Measurements from ENCODE around the gene SAT1. TPM values are rescaled to one million over a fixed set of nuclear protein-coding genes. Genes with fewer than 3 reads are reported as not detected.

SAT1 gene
- total and polyA plus RNA-seq, 10 of the 15 experiments (the other 5 are each of a cell fraction or from before 2014, with no cell fraction given): 42.2 to 234 (median 60.4) TPM

GRCh38 chrX:23766650-23767551 lies 16.1 kb upstream of the SAT1 start:
- FAIRE-seq: no peak
- intact Hi-C loops (cut with micrococcal nuclease; ENCODE audit: unreplicated experiment): no loop called here
- TF ChIP-seq IKZF1 (conservative IDR thresholded peaks at IDR 0.05) (no peak), RB1 (IDR thresholded peaks at IDR 0.05; ENCODE audit: borderline replicate concordance) (no peak), IRF5 (IDR thresholded peaks at IDR 0.05; ENCODE audit: borderline replicate concordance) (no peak), ASH2L (IDR thresholded peaks at IDR 0.05; ENCODE audit: borderline replicate concordance, low read depth) (no peak), JUND (IDR thresholded peaks at IDR 0.05; ENCODE audit: low read depth, low read length) (no peak), POU2F2 (IDR thresholded peaks at IDR 0.05; ENCODE audit: borderline replicate concordance, low read depth, low read length) (no peak), FOXK2 (IDR thresholded peaks at IDR 0.05) (no peak), NFYB (IDR thresholded peaks at IDR 0.05; ENCODE audit: insufficient read depth, low read depth, low read length) (no peak), BHLHE40 (IDR thresholded peaks at IDR 0.05; ENCODE audit: borderline replicate concordance in 1 of 2, low read depth in 2 of 2, low read length in 1 of 2) (no peak), KLF5 (IDR thresholded peaks at IDR 0.05; ENCODE audit: partially characterized antibody) (no peak), SP1 (IDR thresholded peaks at IDR 0.05; ENCODE audit: low read depth, low read length) (no peak), RELB (IDR thresholded peaks at IDR 0.05; ENCODE audit: low read depth) (no peak), SREBF1 (IDR thresholded peaks at IDR 0.05; ENCODE audit: low read length) (no peak), ATF3 (IDR thresholded peaks at IDR 0.05; ENCODE audit: borderline replicate concordance, extremely low read depth, low read depth, low read length) (no peak), MLLT1 (IDR thresholded peaks at IDR 0.05) (no peak), POLR2AphosphoS2 (IDR thresholded peaks at IDR 0.05; ENCODE audit: low read depth, low read length) (no peak)

More at GRCh38 chrX:23766650-23767551, 16.1 kb upstream of the SAT1 start:
- WGBS (ENCODE audit: insufficient coverage, insufficient replicate concordance, low lambda C conversion rate, missing lambda C conversion rate): 66% methylated on average over 27 of the region's 28 CpGs
- CTCF ChIA-PET: interaction anchor here (1.2 kb wide), 1 partner anchor 15 kb away, joined by 3 read pairs; no protein-coding TSS in a partner anchor
- Histone ChIP-seq H3K4me1 (ENCODE audit: control insufficient read depth, insufficient read depth, low read length) (no peaks in the 10 kb centered on the region), H4K20me1 (ENCODE audit: control insufficient read depth, insufficient read depth) (no peaks in the 10 kb centered on the region), H3K9me3 (replicated peaks; ENCODE audit: control insufficient read depth, insufficient read depth, low read length) (no peaks in the 10 kb centered on the region; the same call in 2 of the 3 replicates), H3K36me3 (ENCODE audit: control insufficient read depth in 2 of 2, insufficient read depth in 2 of 2, low read length in 1 of 2) (no peaks in the 10 kb centered on the region), H3K27me3 (replicated peaks in 1 of 2; ENCODE audit: control insufficient read depth in 2 of 2, insufficient read depth in 2 of 2, low read length in 1 of 2) (no peaks in the 10 kb centered on the region), H3K79me2 (ENCODE audit: control insufficient read depth, insufficient read depth, low read length) (no peaks in the 10 kb centered on the region), H2AFZ (ENCODE audit: control insufficient read depth, low read depth, low read length) (no peak overlapping the region), H3K4me2 (ENCODE audit: control insufficient read depth, insufficient read depth) (no peak overlapping the region), H3K27ac (ENCODE audit: control insufficient read depth, insufficient read depth) (no peak overlapping the region), H3K9ac (ENCODE audit: control insufficient read depth, insufficient read depth, low read length) (no peak overlapping the region), H3K4me3 (no peak overlapping the region)
- ATAC-seq: no peak; the same call in 2 of the 3 replicates
- in situ Hi-C loops (cut with MboI): no loop called here
- BruUV-seq (replicated peaks): no TSS peak
- no peak for DNase-seq (ENCODE audit: low read depth, low spot score)
- SMC1A ChIA-PET (ENCODE audit: uncharacterized antibody, unreplicated experiment): interaction anchor here (0.9 kb wide), 1 partner anchor 135 kb away, joined by 3 read pairs; no protein-coding TSS in a partner anchor
- RAD21 ChIA-PET (ENCODE audit: unreplicated experiment): no interaction called here
- POLR2A ChIA-PET: no interaction called here
